SK-N-SH (cell line): Measurements from ENCODE around the gene CCDC69. TPM values are rescaled to one million over a fixed set of nuclear protein-coding genes. Genes with fewer than 3 reads are reported as not detected.

ENCODE experiments used
- CTCF ChIA-PET: fragments of 300-600, 350-600 bp; formaldehyde crosslinking; extraction: SDS; loops from one replicate; lab custom pipeline; 2021; lab: Yijun Ruan, JAX
- POLR2A ChIA-PET: fragments of 350-600 bp; sonication (Branson Sonifier 250); formaldehyde crosslinking; extraction: SDS; loops from one replicate; lab custom pipeline; 2020; ENCODE audit warnings: antibody characterized with exemption, inconsistent platforms; lab: Yijun Ruan, JAX
- DNase-seq: peaks from one replicate; pipeline ENCODE4 v3.0.0; 2012
- H2AFZ ChIP-seq: fragments of 200-600 bp; sonication (generic); 2 replicates; pipeline ENCODE4 v1.8.1; 2016; ENCODE audit warnings: antibody characterized with exemption, mild to moderate bottlenecking, low read depth
- H3F3A ChIP-seq: fragments of 200-600 bp; sonication (generic); replicated peaks from 2 replicates; pipeline ENCODE3; 2016; ENCODE audit warnings: antibody characterized with exemption, mild to moderate bottlenecking; ENCODE audit not compliant: insufficient read depth
- H3K27ac ChIP-seq, 2 experiments: fragments of 200-500 bp in 1 of 2; fragments of 200-600 bp in 1 of 2; sonication (Bioruptor generic) in 1 of 2; sonication (generic), shearing (Covaris generic) in 1 of 2; 2 replicates each; pipeline versions ENCODE4 v1.5.1 to v1.6.1; 2014 to 2016; ENCODE audit warnings: low read depth in 2 of 2, inconsistent platforms in 1 of 2, low read length in 1 of 2, mild to moderate bottlenecking in 1 of 2, mixed read lengths in 1 of 2
- H3K27me3 ChIP-seq: fragments of 200-600 bp; sonication (generic), shearing (Covaris generic); 2 replicates; pipeline ENCODE4 v1.6.1; 2016; ENCODE audit warnings: mixed run types; ENCODE audit not compliant: insufficient read depth
- H3K36me3 ChIP-seq, 2 experiments: fragments of 200-500 bp in 1 of 2; fragments of 200-600 bp in 1 of 2; sonication (Bioruptor generic) in 1 of 2; sonication (generic) in 1 of 2; replicated peaks in 1 of 2; 2 replicates each; pipeline versions ENCODE3 to v1.5.1; 2014 to 2016; ENCODE audit warnings: low read length in 1 of 2, mild to moderate bottlenecking in 1 of 2; ENCODE audit not compliant: insufficient read depth in 2 of 2, control insufficient read depth in 1 of 2
- H3K4me1 ChIP-seq, 2 experiments: fragments of 200-500 bp in 1 of 2; fragments of 200-600 bp in 1 of 2; sonication (Bioruptor generic) in 1 of 2; sonication (generic), shearing (Covaris generic) in 1 of 2; 2 replicates each; pipeline versions ENCODE4 v1.5.1 to v1.6.1; 2014 to 2016; ENCODE audit warnings: low read depth in 1 of 2, low read length in 1 of 2, mixed run types in 1 of 2; ENCODE audit not compliant: insufficient read depth in 2 of 2, control insufficient read depth in 1 of 2
- H3K4me2 ChIP-seq: fragments of 200-600 bp; sonication (generic), shearing (Covaris generic); 2 replicates; pipeline ENCODE4 v1.6.1; 2017; ENCODE audit warnings: mixed run types
- H3K4me3 ChIP-seq, 2 experiments: fragments of 200-500 bp in 1 of 2; fragments of 200-600 bp in 1 of 2; sonication (Bioruptor generic) in 1 of 2; sonication (generic), shearing (Covaris generic) in 1 of 2; 2 replicates each; pipeline versions ENCODE4 v1.5.1 to v1.8.1; 2014 to 2016; ENCODE audit warnings: low read depth in 2 of 2, inconsistent platforms in 1 of 2, low read length in 1 of 2, mild to moderate bottlenecking in 1 of 2, mixed read lengths in 1 of 2, moderate library complexity in 1 of 2
- H3K79me2 ChIP-seq: fragments of 200-600 bp; sonication (generic); 2 replicates; pipeline ENCODE4 v1.8.1; 2017; ENCODE audit warnings: mild to moderate bottlenecking; ENCODE audit not compliant: insufficient read depth
- H3K9ac ChIP-seq: fragments of 200-600 bp; sonication (generic); 2 replicates; pipeline ENCODE4 v1.6.1; 2017; ENCODE audit warnings: mixed run types
- H3K9me2 ChIP-seq: fragments of 200-600 bp; sonication (generic); 2 replicates; pipeline ENCODE4 v1.6.1; 2017; ENCODE audit warnings: mixed run types
- H3K9me3 ChIP-seq: fragments of 200-600 bp; sonication (generic); 2 replicates; pipeline ENCODE4 v1.6.1; 2017; ENCODE audit warnings: mixed run types, mild to moderate bottlenecking, moderate library complexity
- H4K20me1 ChIP-seq: fragments of 200-600 bp; sonication (generic); 2 replicates; pipeline ENCODE4 v1.6.1; 2017; ENCODE audit warnings: mild to moderate bottlenecking, mixed run types; ENCODE audit not compliant: insufficient read depth
- EP300 ChIP-seq, 2 experiments: IDR thresholded peaks; 2 replicates each; pipeline versions ENCODE4 v1.4.0 to v1.6.1; 2012; ENCODE audit warnings: borderline replicate concordance in 1 of 2, low read depth in 1 of 2, low read length in 1 of 2
- EZH2phosphoT487 ChIP-seq: fragments of 200-600 bp; sonication (generic); IDR thresholded peaks from 2 replicates; pipeline ENCODE4 v1.6.1; 2017; ENCODE audit warnings: low read depth, mixed run types, mild to moderate bottlenecking, antibody characterized with exemption, moderate library complexity, borderline replicate concordance
- FOXM1 ChIP-seq: IDR thresholded peaks from 2 replicates; pipeline ENCODE4 v1.4.0; 2012; ENCODE audit warnings: low read depth, mild to moderate bottlenecking
- GABPA ChIP-seq: IDR thresholded peaks from 2 replicates; pipeline ENCODE4 v1.4.0; 2012; ENCODE audit warnings: low read depth, mild to moderate bottlenecking
- GATA2 ChIP-seq: sonication (generic); formaldehyde crosslinking; IDR thresholded peaks from 2 replicates; pipeline ENCODE4 v1.5.0; 2020; ENCODE audit warnings: mild to moderate bottlenecking, missing genetic modification reagents
- JUND ChIP-seq: IDR thresholded peaks from 2 replicates; pipeline ENCODE4 v1.4.0; 2012
- MEF2A ChIP-seq: IDR thresholded peaks from 2 replicates; pipeline ENCODE4 v1.4.0; 2012; ENCODE audit warnings: low read depth, borderline replicate concordance
- POLR2AphosphoS5 ChIP-seq: IDR thresholded peaks from 2 replicates; pipeline ENCODE4 v1.6.1; 2012; ENCODE audit warnings: low read depth, low read length
- RCOR1 ChIP-seq: fragments of 150-350 bp; IDR thresholded peaks from 2 replicates; pipeline ENCODE4 v1.6.1; 2017; ENCODE audit warnings: antibody characterized with exemption, low read length
- RXRA ChIP-seq: IDR thresholded peaks from 2 replicates; pipeline ENCODE4 v1.4.0; 2012; ENCODE audit warnings: low read depth, mild to moderate bottlenecking, borderline replicate concordance
- SIN3A ChIP-seq: IDR thresholded peaks from 2 replicates; pipeline ENCODE4 v1.6.1; 2012; ENCODE audit warnings: low read depth, mild to moderate bottlenecking, low read length, moderate library complexity, borderline replicate concordance
- SMC3 ChIP-seq: IDR thresholded peaks from 2 replicates; pipeline ENCODE4 v1.6.1; 2012; ENCODE audit warnings: low read depth, low read length, improper control_type of control experiment
- TAF1 ChIP-seq: IDR thresholded peaks from 2 replicates; pipeline ENCODE4 v1.6.1; 2012; ENCODE audit warnings: low read depth, mild to moderate bottlenecking, low read length, moderate library complexity, borderline replicate concordance
- TCF12 ChIP-seq: IDR thresholded peaks from 2 replicates; pipeline ENCODE4 v1.4.0; 2012
- TEAD4 ChIP-seq: IDR thresholded peaks from 2 replicates; pipeline ENCODE4 v1.4.0; 2012; ENCODE audit warnings: mild to moderate bottlenecking, borderline replicate concordance; ENCODE audit not compliant: insufficient read depth
- YY1 ChIP-seq: IDR thresholded peaks from 2 replicates; pipeline ENCODE4 v1.4.0; 2012; ENCODE audit warnings: low read depth, mild to moderate bottlenecking
- WGBS: methylation state at CpG from one replicate; pipeline ENCODE4 v1.1.6; 2017; ENCODE audit warnings: low lambda C conversion rate; 5-methylcytosine and 5-hydroxymethylcytosine counted together
- polyA plus RNA-seq, 3 experiments: library from polyadenylated mRNA; depleted of rRNA; stranded (reverse); fragments of >200 nt; gene quantifications; 2 replicates each; pipeline ENCODE4 v1.2.3, GENCODE V29; 2012
- TF ChIP-seq, protein P1 (sequence below): fragments of 150-350 bp; IDR thresholded peaks from 2 replicates; pipeline ENCODE4 v1.6.1; 2017; ENCODE audit warnings: antibody characterized with exemption, low read length, low read depth, borderline replicate concordance
- TF ChIP-seq, protein P2 (sequence below): IDR thresholded peaks from 2 replicates; pipeline ENCODE4 v1.4.0; 2012; ENCODE audit warnings: low read depth
- TF ChIP-seq, protein P3 (sequence below): IDR thresholded peaks from 2 replicates; pipeline ENCODE4 v1.4.0; 2012; ENCODE audit warnings: low read depth, borderline replicate concordance
- TF ChIP-seq, protein P4 (sequence below): IDR thresholded peaks from 2 replicates; pipeline ENCODE4 v1.6.1; 2012; ENCODE audit warnings: mild to moderate bottlenecking, low read depth, low read length, moderate library complexity

Gene CCDC69
- polyA plus RNA-seq, 1 of the 3 experiments (the other 2 are of a cell fraction): 0.38 TPM

DNA sequence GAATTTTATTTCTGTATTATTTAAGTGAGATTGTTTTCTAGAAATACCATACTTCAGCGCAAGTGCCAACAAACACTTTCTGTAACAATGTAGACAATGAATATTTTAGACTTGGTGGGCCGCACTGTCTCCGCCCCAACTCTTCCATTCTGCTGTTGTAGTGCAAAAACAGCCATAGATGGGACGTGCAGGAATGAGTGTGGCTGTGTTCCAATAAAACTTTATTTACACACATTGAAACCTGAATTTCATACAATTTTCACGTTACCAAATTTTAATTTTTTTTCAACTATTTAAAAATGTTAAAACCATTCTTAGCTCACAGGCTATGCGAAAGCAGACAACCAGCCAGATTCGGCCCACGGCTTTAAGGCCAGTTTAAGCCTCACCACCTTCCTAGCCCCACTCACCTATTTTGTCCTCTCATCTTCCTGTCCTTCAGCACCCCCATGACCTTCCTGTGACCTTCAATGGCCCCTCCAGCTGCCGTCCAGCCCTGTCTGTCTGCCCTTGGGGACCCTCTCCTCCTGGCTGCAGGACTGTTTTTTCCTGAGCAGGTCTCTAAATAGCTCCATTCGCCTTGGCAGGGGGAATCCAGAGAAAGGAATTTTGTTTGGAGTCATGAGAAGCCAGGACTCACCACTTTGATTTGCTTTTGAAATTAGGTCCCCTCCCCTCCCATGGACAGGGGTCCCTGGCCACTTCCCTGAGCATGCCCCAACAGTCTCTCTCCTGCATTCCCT, 55.1 kb downstream of the CCDC69 start (continued):
- TF ChIP-seq GATA2 (CRISPR knock-in tag) (no peak), POLR2AphosphoS5 (no peak), YY1 (no peak)
- TF ChIP-seq, protein P1, sequence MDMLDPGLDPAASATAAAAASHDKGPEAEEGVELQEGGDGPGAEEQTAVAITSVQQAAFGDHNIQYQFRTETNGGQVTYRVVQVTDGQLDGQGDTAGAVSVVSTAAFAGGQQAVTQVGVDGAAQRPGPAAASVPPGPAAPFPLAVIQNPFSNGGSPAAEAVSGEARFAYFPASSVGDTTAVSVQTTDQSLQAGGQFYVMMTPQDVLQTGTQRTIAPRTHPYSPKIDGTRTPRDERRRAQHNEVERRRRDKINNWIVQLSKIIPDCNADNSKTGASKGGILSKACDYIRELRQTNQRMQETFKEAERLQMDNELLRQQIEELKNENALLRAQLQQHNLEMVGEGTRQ: no peak
- TF ChIP-seq, protein P2, sequence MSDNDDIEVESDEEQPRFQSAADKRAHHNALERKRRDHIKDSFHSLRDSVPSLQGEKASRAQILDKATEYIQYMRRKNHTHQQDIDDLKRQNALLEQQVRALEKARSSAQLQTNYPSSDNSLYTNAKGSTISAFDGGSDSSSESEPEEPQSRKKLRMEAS: no peak
- TF ChIP-seq, all 33 proteins: peak for 0

DNA sequence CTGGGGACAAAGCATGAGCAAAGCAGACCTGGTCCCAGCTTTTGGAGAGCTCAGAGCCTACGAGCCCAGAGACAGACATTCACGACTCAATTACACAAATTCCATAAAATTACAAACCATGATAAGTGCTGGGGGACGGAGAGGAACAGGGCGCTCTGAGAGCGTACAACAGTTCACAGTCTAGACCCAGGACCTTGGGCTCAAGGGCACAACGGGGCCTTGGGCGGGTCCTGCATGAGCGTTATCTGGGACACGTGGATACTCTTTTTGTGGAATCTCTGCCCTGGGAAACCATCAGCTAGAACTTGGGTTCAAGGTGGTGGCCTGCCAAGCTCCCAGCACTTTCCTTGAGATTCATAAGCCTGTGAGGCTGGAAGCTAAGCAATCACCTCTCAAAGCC, 56.9 kb downstream of the CCDC69 start:
- DNase-seq: no peak
- Histone ChIP-seq H3F3A (no peaks in the 10 kb centered on the region), H3K9ac (no peak overlapping the region), H4K20me1 (no peaks in the 10 kb centered on the region), H3K27me3 (no peaks in the 10 kb centered on the region; the same call in 1 of the 2 replicates), H3K4me3 (no peak overlapping the region), H3K36me3 (no peaks in the 10 kb centered on the region), H3K27ac (no peak overlapping the region), H2AFZ (no peak overlapping the region), H3K9me3 (no peaks in the 10 kb centered on the region), H3K9me2 (no peaks in the 10 kb centered on the region), H3K4me2 (no peak overlapping the region), H3K79me2 (no peaks in the 10 kb centered on the region), H3K4me1 (no peaks in the 10 kb centered on the region)
- TF ChIP-seq SMC3 (no peak), JUND (no peak), GATA2 (CRISPR knock-in tag) (no peak), RXRA (no peak), EZH2phosphoT487 (no peak), FOXM1 (no peak), TEAD4 (no peak), TCF12 (no peak), GABPA (no peak), TAF1 (no peak), EP300 (IDR thresholded peaks at IDR 0.05; ENCODE audit: borderline replicate concordance in 1 of 2, low read depth in 1 of 2, low read length in 1 of 2) (no peak), POLR2AphosphoS5 (no peak), MEF2A (no peak), RCOR1 (no peak), YY1 (no peak), SIN3A (no peak)
- TF ChIP-seq, protein P3, sequence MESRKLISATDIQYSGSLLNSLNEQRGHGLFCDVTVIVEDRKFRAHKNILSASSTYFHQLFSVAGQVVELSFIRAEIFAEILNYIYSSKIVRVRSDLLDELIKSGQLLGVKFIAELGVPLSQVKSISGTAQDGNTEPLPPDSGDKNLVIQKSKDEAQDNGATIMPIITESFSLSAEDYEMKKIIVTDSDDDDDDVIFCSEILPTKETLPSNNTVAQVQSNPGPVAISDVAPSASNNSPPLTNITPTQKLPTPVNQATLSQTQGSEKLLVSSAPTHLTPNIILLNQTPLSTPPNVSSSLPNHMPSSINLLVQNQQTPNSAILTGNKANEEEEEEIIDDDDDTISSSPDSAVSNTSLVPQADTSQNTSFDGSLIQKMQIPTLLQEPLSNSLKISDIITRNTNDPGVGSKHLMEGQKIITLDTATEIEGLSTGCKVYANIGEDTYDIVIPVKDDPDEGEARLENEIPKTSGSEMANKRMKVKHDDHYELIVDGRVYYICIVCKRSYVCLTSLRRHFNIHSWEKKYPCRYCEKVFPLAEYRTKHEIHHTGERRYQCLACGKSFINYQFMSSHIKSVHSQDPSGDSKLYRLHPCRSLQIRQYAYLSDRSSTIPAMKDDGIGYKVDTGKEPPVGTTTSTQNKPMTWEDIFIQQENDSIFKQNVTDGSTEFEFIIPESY: no peak
- TF ChIP-seq, protein P4, sequence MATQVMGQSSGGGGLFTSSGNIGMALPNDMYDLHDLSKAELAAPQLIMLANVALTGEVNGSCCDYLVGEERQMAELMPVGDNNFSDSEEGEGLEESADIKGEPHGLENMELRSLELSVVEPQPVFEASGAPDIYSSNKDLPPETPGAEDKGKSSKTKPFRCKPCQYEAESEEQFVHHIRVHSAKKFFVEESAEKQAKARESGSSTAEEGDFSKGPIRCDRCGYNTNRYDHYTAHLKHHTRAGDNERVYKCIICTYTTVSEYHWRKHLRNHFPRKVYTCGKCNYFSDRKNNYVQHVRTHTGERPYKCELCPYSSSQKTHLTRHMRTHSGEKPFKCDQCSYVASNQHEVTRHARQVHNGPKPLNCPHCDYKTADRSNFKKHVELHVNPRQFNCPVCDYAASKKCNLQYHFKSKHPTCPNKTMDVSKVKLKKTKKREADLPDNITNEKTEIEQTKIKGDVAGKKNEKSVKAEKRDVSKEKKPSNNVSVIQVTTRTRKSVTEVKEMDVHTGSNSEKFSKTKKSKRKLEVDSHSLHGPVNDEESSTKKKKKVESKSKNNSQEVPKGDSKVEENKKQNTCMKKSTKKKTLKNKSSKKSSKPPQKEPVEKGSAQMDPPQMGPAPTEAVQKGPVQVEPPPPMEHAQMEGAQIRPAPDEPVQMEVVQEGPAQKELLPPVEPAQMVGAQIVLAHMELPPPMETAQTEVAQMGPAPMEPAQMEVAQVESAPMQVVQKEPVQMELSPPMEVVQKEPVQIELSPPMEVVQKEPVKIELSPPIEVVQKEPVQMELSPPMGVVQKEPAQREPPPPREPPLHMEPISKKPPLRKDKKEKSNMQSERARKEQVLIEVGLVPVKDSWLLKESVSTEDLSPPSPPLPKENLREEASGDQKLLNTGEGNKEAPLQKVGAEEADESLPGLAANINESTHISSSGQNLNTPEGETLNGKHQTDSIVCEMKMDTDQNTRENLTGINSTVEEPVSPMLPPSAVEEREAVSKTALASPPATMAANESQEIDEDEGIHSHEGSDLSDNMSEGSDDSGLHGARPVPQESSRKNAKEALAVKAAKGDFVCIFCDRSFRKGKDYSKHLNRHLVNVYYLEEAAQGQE: no peak
- TF ChIP-seq, protein P2: no peak
- ChIA-PET POLR2A (no interaction called here), CTCF (interaction anchor here (0.9 to 13.8 kb wide), 13 partner anchors 10 to 165 kb away, joined by 3 to 540 read pairs (median 5); partner anchors contain the start of genes ANXA6, CCDC69 and TNIP1)
- WGBS: 62% methylated on average over 9 of the region's 9 CpGs
